HepG2 (cell line): ENCODE results near the gene CCDC197.

Source experiments
- CREB1 ChIP-seq, 2 experiments: fragments of 450-650 bp in 1 of 2; IDR thresholded peaks; 2 replicates each; pipeline ENCODE4 v1.6.1; 2016 to 2017; ENCODE audit warnings: control low read depth in 1 of 2, mild to moderate bottlenecking in 1 of 2, missing compliant biosample characterization in 1 of 2, missing genetic modification characterization in 1 of 2
- CREM ChIP-seq, 2 experiments: sonication (generic) in 1 of 2; formaldehyde crosslinking in 1 of 2; IDR thresholded peaks; 2 replicates each; pipeline versions ENCODE4 v1.4.0 to v1.6.1; 2016 to 2020; ENCODE audit warnings: antibody characterized with exemption in 1 of 2, mild to moderate bottlenecking in 1 of 2, missing genetic modification reagents in 1 of 2
- DNMT1 ChIP-seq: sonication (generic); formaldehyde crosslinking; IDR thresholded peaks from 2 replicates; pipeline ENCODE4 v1.5.1; 2020; ENCODE audit warnings: mild to moderate bottlenecking, missing genetic modification reagents
- EZH2 ChIP-seq: conservative IDR thresholded peaks from 2 replicates; pipeline ENCODE4 v1.6.1; 2012; ENCODE audit warnings: mild to moderate bottlenecking, low read depth, low read length, moderate library complexity
- IRF2 ChIP-seq: IDR thresholded peaks from 2 replicates; pipeline ENCODE4 v1.6.1; 2018; ENCODE audit warnings: missing genetic modification reagents, missing compliant biosample characterization
- MLLT10 ChIP-seq: sonication (generic); formaldehyde crosslinking; IDR thresholded peaks from 2 replicates; pipeline ENCODE4 v1.4.0; 2020; ENCODE audit warnings: missing genetic modification reagents
- RAD21 ChIP-seq: fragments of 450-650 bp; formaldehyde crosslinking; IDR thresholded peaks from 2 replicates; pipeline ENCODE4 v1.5.0; 2020; ENCODE audit warnings: mild to moderate bottlenecking
- RARG ChIP-seq: sonication (generic); formaldehyde crosslinking; IDR thresholded peaks from 2 replicates; pipeline ENCODE4 v1.4.0; 2020; ENCODE audit warnings: low read depth, mild to moderate bottlenecking, missing genetic modification reagents
- SMAD1 ChIP-seq: sonication (generic); formaldehyde crosslinking; IDR thresholded peaks from 2 replicates; pipeline ENCODE4 v1.4.0; 2020; ENCODE audit warnings: missing genetic modification reagents, low read depth, mild to moderate bottlenecking, borderline replicate concordance
- SMC3 ChIP-seq: IDR thresholded peaks from 2 replicates; pipeline ENCODE4 v1.6.1; 2011; ENCODE audit warnings: low read length, improper control_type of control experiment
- TF ChIP-seq, protein P1 (sequence below): sonication (generic); formaldehyde crosslinking; IDR thresholded peaks from 2 replicates; pipeline ENCODE4 v1.4.0; 2020; ENCODE audit warnings: missing genetic modification reagents, low read depth, mild to moderate bottlenecking, borderline replicate concordance
- TF ChIP-seq, protein P2 (sequence below): sonication (generic); formaldehyde crosslinking; conservative IDR thresholded peaks from 2 replicates; pipeline ENCODE4 v1.4.0; 2020; ENCODE audit warnings: missing genetic modification reagents
- TF ChIP-seq, protein P3 (sequence below), 2 experiments: sonication (generic) in 1 of 2; formaldehyde crosslinking in 1 of 2; IDR thresholded peaks; 2 replicates each; pipeline versions ENCODE4 v1.5.1 to v1.6.1; 2011 to 2020; ENCODE audit warnings: borderline replicate concordance in 1 of 2, low read depth in 1 of 2, low read length in 1 of 2, mild to moderate bottlenecking in 1 of 2, missing genetic modification reagents in 1 of 2, moderate library complexity in 1 of 2
- TF ChIP-seq, protein P4 (sequence below): sonication (generic); formaldehyde crosslinking; IDR thresholded peaks from 2 replicates; pipeline ENCODE4 v1.4.0; 2020; ENCODE audit warnings: missing genetic modification reagents

GRCh38 chr14:94045101-94045500 is 48.0 kb downstream of the CCDC197 start:
- no peak for TF ChIP-seq IRF2 (CRISPR knock-in tag)
- TF ChIP-seq RARG = no peak
- TF ChIP-seq, protein P1, sequence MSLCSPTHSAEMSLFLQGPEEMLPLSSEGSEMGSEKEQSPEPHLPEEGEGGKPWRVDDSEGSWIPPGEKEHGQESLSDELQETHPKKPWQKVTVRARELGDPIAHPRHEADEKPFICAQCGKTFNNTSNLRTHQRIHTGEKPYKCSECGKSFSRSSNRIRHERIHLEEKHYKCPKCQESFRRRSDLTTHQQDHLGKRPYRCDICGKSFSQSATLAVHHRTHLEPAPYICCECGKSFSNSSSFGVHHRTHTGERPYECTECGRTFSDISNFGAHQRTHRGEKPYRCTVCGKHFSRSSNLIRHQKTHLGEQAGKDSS (CRISPR knock-in tag) = no peak
- no peak for TF ChIP-seq CREB1 (IDR thresholded peaks at IDR 0.05)
- no peak for TF ChIP-seq CREB1 (CRISPR knock-in tag; IDR thresholded peaks at IDR 0.05)
- TF ChIP-seq, protein P2, sequence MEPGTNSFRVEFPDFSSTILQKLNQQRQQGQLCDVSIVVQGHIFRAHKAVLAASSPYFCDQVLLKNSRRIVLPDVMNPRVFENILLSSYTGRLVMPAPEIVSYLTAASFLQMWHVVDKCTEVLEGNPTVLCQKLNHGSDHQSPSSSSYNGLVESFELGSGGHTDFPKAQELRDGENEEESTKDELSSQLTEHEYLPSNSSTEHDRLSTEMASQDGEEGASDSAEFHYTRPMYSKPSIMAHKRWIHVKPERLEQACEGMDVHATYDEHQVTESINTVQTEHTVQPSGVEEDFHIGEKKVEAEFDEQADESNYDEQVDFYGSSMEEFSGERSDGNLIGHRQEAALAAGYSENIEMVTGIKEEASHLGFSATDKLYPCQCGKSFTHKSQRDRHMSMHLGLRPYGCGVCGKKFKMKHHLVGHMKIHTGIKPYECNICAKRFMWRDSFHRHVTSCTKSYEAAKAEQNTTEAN (CRISPR knock-in tag) = no peak
- no peak for TF ChIP-seq RAD21 (CRISPR knock-in tag)
- TF ChIP-seq, protein P3, sequence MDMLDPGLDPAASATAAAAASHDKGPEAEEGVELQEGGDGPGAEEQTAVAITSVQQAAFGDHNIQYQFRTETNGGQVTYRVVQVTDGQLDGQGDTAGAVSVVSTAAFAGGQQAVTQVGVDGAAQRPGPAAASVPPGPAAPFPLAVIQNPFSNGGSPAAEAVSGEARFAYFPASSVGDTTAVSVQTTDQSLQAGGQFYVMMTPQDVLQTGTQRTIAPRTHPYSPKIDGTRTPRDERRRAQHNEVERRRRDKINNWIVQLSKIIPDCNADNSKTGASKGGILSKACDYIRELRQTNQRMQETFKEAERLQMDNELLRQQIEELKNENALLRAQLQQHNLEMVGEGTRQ (IDR thresholded peaks at IDR 0.05; ENCODE audit: low read depth, low read length) = no peak
- TF ChIP-seq, protein P3 (CRISPR knock-in tag; IDR thresholded peaks at IDR 0.05; ENCODE audit: borderline replicate concordance) = no peak
- no peak for TF ChIP-seq SMC3
- TF ChIP-seq SMAD1 (CRISPR knock-in tag) = no peak
- TF ChIP-seq, protein P4, sequence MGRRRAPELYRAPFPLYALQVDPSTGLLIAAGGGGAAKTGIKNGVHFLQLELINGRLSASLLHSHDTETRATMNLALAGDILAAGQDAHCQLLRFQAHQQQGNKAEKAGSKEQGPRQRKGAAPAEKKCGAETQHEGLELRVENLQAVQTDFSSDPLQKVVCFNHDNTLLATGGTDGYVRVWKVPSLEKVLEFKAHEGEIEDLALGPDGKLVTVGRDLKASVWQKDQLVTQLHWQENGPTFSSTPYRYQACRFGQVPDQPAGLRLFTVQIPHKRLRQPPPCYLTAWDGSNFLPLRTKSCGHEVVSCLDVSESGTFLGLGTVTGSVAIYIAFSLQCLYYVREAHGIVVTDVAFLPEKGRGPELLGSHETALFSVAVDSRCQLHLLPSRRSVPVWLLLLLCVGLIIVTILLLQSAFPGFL (CRISPR knock-in tag) = no peak
- no peak for TF ChIP-seq DNMT1
- no peak for TF ChIP-seq MLLT10 (CRISPR knock-in tag)
- no peak for TF ChIP-seq CREM (IDR thresholded peaks at IDR 0.05)
- TF ChIP-seq CREM (CRISPR knock-in tag; IDR thresholded peaks at IDR 0.05) = no peak
- TF ChIP-seq EZH2 = no peak
